GM20000 (cell line): ENCODE measurements around the gene KLF5.

Experiments
- DNase-seq: peaks from one replicate; pipeline ENCODE4 v3.0.0; 2012; ENCODE audit warnings: low spot score
- TF ChIP-seq, protein P1 (sequence below): IDR thresholded peaks from 2 replicates; pipeline ENCODE4 v1.5.1; 2012; ENCODE audit warnings: mild to moderate bottlenecking, control low read depth; ENCODE audit errors: extremely low read depth, missing control alignments

KLF5 gene

DNA sequence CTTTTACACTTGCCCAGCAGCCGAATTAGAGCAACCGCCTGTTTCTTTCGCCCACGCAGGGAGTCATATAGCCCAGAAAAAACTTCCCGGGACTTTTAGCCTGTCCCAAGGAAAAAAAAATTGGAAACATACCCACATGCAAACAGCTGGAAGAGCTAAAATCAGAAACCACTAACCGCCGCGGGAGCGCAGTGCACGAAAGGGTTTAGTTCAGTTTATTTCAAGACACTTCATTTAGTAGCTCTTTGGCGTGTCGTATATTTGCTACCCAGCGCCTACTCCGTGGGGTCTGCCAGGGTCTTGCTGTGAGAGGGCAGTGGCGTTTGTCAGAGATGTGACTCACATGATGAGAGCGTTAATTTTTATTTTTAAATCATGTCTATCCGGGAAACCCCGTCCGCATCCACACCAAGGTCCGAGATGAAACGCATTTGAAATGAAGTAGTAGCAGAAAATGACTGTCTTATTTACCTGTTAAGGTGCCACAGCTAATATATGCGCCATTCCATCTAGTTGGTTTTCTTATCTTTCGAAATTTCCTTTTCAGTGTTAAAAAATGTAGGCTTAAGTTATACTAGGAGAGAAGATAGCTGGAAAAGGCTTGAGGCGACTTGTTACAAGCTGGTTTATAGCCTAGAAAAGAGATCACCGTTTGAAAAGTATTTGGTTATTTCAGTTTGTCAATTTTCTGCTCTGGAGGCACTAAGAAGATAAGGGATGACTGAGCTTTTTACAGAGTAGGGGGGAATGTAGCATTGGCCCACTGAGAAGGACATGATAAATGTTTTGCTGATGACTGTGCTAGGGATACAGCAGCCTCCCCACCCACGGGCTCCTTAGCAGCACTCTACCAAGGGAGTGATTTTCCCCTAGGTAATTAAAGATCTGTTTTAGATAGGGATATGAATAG lies 1.7 kb downstream of the KLF5 start:
- no peak for DNase-seq
- TF ChIP-seq, protein P1, sequence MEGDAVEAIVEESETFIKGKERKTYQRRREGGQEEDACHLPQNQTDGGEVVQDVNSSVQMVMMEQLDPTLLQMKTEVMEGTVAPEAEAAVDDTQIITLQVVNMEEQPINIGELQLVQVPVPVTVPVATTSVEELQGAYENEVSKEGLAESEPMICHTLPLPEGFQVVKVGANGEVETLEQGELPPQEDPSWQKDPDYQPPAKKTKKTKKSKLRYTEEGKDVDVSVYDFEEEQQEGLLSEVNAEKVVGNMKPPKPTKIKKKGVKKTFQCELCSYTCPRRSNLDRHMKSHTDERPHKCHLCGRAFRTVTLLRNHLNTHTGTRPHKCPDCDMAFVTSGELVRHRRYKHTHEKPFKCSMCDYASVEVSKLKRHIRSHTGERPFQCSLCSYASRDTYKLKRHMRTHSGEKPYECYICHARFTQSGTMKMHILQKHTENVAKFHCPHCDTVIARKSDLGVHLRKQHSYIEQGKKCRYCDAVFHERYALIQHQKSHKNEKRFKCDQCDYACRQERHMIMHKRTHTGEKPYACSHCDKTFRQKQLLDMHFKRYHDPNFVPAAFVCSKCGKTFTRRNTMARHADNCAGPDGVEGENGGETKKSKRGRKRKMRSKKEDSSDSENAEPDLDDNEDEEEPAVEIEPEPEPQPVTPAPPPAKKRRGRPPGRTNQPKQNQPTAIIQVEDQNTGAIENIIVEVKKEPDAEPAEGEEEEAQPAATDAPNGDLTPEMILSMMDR, result no peak

DNA sequence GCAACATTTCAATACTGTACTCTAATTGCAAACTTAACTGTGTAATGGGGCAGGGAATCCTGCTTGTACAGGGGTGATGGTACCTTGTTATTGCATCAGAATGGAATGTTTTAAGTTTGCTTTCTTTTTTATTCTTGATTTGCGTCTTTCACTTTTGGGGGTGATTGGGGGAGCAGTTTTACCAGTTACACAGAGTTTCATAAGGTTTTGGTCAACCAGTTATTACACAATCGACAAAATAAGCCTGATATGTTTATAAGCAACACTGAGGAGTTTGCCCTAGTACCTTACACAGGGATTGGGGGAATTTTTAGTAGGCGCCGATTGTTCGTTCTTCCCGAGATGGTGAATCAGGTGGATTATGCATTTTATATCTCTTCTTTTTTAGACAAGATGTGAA lies 2.7 kb downstream of the KLF5 start:
- TF ChIP-seq, protein P1, result no peak
- no peak for DNase-seq

DNA sequence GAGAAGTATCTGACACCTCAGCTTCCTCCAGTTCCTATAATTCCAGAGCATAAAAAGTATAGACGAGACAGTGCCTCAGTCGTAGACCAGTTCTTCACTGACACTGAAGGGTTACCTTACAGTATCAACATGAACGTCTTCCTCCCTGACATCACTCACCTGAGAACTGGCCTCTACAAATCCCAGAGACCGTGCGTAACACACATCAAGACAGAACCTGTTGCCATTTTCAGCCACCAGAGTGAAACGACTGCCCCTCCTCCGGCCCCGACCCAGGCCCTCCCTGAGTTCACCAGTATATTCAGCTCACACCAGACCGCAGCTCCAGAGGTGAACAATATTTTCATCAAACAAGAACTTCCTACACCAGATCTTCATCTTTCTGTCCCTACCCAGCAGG lies 3.1 kb downstream of the KLF5 start:
- no peak for DNase-seq
- TF ChIP-seq, protein P1, result no peak

DNA sequence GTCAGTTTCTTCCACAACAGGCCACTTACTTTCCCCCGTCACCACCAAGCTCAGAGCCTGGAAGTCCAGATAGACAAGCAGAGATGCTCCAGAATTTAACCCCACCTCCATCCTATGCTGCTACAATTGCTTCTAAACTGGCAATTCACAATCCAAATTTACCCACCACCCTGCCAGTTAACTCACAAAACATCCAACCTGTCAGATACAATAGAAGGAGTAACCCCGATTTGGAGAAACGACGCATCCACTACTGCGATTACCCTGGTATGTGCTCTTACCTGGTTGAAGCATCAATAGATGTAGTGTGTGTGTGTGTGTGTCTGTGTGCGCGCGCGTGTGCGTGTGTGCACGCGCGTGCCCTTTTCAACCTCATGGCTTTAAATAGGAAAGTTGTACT lies 3.7 kb downstream of the KLF5 start:
- DNase-seq, result no peak
- TF ChIP-seq, protein P1, result no peak

DNA sequence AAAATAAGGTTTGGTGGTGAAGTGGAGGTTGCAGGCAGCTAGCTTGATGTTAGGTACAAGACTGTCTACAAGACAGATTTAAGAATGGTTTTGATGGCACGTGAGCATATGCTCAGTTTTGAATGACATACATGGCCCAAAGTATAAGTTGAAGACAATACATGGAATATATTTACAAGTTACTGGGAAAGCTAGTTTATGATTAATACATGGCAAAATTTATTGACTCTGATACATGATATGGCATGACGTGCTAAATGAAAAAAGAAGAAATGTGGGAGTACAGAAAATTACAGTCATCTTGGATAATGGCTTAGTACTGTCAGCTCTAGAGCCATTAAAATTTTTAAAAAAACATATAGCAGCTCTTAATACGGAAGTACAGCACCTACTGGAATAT lies 4.4 kb downstream of the KLF5 start:
- DNase-seq, result no peak
- TF ChIP-seq, protein P1, result no peak

DNA sequence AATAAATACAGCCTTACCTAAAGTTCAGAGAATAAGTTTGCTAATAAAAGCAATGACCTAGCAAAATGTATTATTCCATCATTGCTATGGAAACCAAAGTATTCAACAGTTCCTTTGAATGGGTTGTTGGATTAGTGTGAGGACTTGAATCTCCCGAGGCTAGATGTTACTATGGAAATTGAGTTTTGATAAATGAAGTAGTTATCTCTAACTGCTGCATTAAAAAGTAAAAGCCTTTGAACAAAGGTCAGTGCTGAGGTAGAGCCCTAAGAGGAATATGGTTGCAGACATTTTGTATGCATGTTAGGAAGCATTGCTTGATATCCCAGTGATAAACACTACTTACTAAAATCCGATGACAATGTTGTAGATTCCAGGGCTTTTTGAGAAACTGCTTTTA lies 6.2 kb downstream of the KLF5 start:
- DNase-seq, result no peak

DNA sequence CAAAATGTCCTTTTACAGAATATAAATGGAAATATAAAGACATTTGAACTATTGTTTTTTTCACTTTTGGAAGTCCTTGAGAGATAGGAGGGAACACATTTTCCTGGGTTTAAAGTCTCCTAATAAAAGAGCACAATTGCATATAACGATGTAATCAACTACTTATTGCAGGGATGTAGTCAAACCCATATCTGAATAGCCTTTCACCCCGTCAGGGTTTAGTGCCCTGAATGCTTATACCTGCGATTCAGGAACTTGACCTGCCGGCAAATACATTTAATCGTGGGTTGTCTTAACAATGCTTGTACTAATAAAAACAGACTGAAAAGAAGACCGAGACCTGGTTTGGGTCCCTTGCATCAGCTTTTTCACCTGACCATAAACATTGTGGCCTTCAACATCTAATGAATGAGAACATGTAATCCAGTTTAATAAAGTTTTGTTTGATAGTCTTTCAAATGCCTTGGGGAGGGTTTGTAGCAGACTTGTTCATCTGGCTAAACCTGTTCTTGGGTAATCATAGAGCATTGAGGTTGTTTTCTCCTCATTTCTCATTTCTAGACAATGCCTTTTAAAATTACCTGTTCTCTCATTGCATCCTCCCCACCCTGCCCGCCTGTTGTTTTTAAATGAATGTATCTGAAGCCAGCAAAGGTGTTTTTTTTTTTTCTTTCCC lies 7.0 kb downstream of the KLF5 start:
- TF ChIP-seq, protein P1, result no peak
- no peak for DNase-seq

More for the DNA sequence above, 6.2 kb downstream of the KLF5 start:
- TF ChIP-seq, protein P1, result no peak
